GM18505 (cell line): ENCODE results near the gene GPR78.

ENCODE experiments used
- ATAC-seq: cut with Tn5 transposase; IDR thresholded peaks from one replicate; pipeline ENCODE4 v1.9.1; 2021; ENCODE audit not compliant: unreplicated experiment
- POLR2A ChIP-seq: IDR thresholded peaks from 4 replicates; pipeline ENCODE4 v1.6.1; 2011; ENCODE audit warnings: borderline replicate concordance; ENCODE audit not compliant: insufficient read depth, insufficient read length; ENCODE audit errors: extremely low read depth

The GPR78 gene

GRCh38 chr4:8541981-8542715 is 38.0 kb upstream of the GPR78 start:
- TF ChIP-seq POLR2A = no peak
- no peak for ATAC-seq

- TF ChIP-seq POLR2A = no peak
- ATAC-seq = no peak
Observed at GRCh38 chr4:8542776-8543525, 37.2 kb upstream of the GPR78 start.

- no peak for ATAC-seq
- no peak for TF ChIP-seq POLR2A
Observed at GRCh38 chr4:8543623-8544022, 36.6 kb upstream of the GPR78 start.

- TF ChIP-seq POLR2A = no peak
- no peak for ATAC-seq
Observed at GRCh38 chr4:8544282-8544681, 35.9 kb upstream of the GPR78 start.

- no peak for ATAC-seq
- no peak for TF ChIP-seq POLR2A
Observed at GRCh38 chr4:8544741-8545438, 35.3 kb upstream of the GPR78 start.

GRCh38 chr4:8545439-8545765 is 34.8 kb upstream of the GPR78 start:
- ATAC-seq = no peak
- no peak for TF ChIP-seq POLR2A

- ATAC-seq = no peak
- TF ChIP-seq POLR2A = no peak
Observed at GRCh38 chr4:8546766-8547107, 33.5 kb upstream of the GPR78 start.

GRCh38 chr4:8547108-8547911 is 32.9 kb upstream of the GPR78 start:
- ATAC-seq = no peak
- no peak for TF ChIP-seq POLR2A

GRCh38 chr4:8547912-8548730 is 32.1 kb upstream of the GPR78 start:
- ATAC-seq = no peak
- no peak for TF ChIP-seq POLR2A

GRCh38 chr4:8548731-8549351 is 31.4 kb upstream of the GPR78 start:
- no peak for TF ChIP-seq POLR2A
- no peak for ATAC-seq

GRCh38 chr4:8549352-8549931 is 30.8 kb upstream of the GPR78 start:
- no peak for ATAC-seq

GRCh38 chr4:8550691-8551090 is 29.5 kb upstream of the GPR78 start:
- no peak for TF ChIP-seq POLR2A
- no peak for ATAC-seq

More at GRCh38 chr4:8549352-8549931, 30.8 kb upstream of the GPR78 start:
- TF ChIP-seq POLR2A = no peak
